NCI-H1930 (cell line): ENCODE results near the gene STX18.

Experiments
- DNase-seq, 2 experiments: peaks; one replicate each; lab custom pipeline; 2025; lab: John Stamatoyannopoulos, UW

The STX18 gene

GRCh38 chr4:4398430-4398829 is 143.4 kb downstream of the STX18 start:
- no peak for DNase-seq

- DNase-seq, result no peak
These were observed 144.4 kb downstream of the STX18 start for GRCh38 chr4:4397441-4397819.

GRCh38 chr4:4396628-4397440 is 145.0 kb downstream of the STX18 start:
- no peak for DNase-seq

- no peak for DNase-seq
These were observed 145.8 kb downstream of the STX18 start for GRCh38 chr4:4395849-4396627.

- DNase-seq, result no peak
These were observed 146.5 kb downstream of the STX18 start for GRCh38 chr4:4395371-4395770.

- no peak for DNase-seq
These were observed 147.2 kb downstream of the STX18 start for GRCh38 chr4:4394644-4395043.

- no peak for DNase-seq
These were observed 149.2 kb downstream of the STX18 start for GRCh38 chr4:4392501-4393183.

GRCh38 chr4:4391866-4392265 is 150.0 kb downstream of the STX18 start:
- DNase-seq, result no peak

GRCh38 chr4:4390515-4391240 is 151.2 kb downstream of the STX18 start:
- no peak for DNase-seq

- no peak for DNase-seq
These were observed 151.8 kb downstream of the STX18 start for GRCh38 chr4:4390046-4390445.

GRCh38 chr4:4388836-4389575 is 152.8 kb downstream of the STX18 start:
- DNase-seq, result no peak

- DNase-seq, result no peak
These were observed 153.5 kb downstream of the STX18 start for GRCh38 chr4:4388311-4388790.

GRCh38 chr4:4387531-4388310 is 154.1 kb downstream of the STX18 start:
- no peak for DNase-seq

- peak; percentile 23 to 55 for DNase-seq
These were observed 155.0 kb downstream of the STX18 start, which contains the start of gene NSG1 for GRCh38 chr4:4386736-4387392. Gene NSG1, plus strand, starts transcription at chr4:4387102. Its CDS starts 528 bp downstream, at chr4:4387630.

- peak; percentile 65 for DNase-seq
These were observed 155.5 kb downstream of the STX18 start for GRCh38 chr4:4386296-4386735.

- DNase-seq, result no peak
These were observed 156.0 kb downstream of the STX18 start for GRCh38 chr4:4385729-4386295.

- peak; percentile 13 to 51 for DNase-seq
These were observed 157.0 kb downstream of the STX18 start for GRCh38 chr4:4384837-4385236.

GRCh38 chr4:4383085-4383484 is 158.8 kb downstream of the STX18 start:
- no peak for DNase-seq

- DNase-seq, result no peak
These were observed 162.2 kb downstream of the STX18 start for GRCh38 chr4:4379540-4380087.
